Raji (cell line): ENCODE measurements around the gene UBE2O.

Experiments
- POLR2A ChIP-seq: IDR thresholded peaks from 2 replicates; pipeline ENCODE4 v1.6.1; 2011; ENCODE audit warnings: low read depth, low read length, control low read depth; ENCODE audit not compliant: insufficient read depth

UBE2O gene

DNA sequence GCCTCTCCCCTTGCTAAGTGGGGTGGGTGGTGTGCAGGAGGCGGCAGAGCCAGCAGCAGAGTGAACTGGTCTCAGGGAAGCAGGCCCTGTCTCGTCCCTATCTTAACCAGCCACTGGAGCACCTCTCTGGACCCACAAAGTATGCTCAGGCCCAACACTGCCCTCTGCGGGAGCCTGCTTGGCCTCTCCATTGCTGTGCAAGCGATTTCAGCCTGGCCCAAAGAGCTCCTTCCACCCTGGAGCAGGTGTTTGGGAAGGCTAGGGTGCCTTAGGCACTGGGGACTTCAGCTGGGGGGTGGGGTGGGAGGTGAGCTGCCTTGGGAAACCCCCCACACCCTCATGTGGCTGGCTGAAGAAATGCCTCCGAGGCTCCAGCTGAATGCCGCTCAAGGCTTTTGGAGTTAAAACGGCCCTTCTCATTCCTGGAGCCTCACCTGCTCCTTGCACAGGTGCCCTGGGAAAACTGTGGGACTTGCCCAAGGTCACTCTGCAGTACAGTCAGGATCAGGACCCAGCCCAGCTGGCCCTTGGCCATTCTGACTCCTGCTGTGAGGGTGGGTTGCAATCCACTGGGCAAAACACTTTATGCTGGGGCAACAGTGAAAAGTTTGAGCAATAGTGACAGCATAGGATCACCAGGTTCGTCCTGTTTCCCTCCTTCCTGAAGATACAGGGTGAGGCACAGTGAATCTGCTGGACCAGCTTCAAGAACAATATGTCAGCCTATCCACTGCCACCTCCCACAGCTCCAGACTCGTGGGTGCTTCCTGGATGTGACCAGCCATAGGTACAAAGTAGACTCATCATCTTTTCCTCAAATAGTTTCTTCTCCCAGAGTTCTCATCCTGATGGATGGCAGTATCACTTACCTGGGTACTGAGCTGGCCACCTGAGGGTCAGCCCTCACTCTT lies 5.9 kb upstream of the UBE2O start:
- no peak for TF ChIP-seq POLR2A

- no peak for TF ChIP-seq POLR2A
These were observed 435 bp upstream of the UBE2O start for GRCh38 chr17:76453431-76453743.

- no peak for TF ChIP-seq POLR2A
These were observed 759 bp downstream of the UBE2O start for GRCh38 chr17:76452127-76452659.

GRCh38 chr17:76451506-76451905 lies 1.4 kb downstream of the UBE2O start:
- TF ChIP-seq POLR2A, result no peak

- no peak for TF ChIP-seq POLR2A
These were observed 3.8 kb downstream of the UBE2O start for GRCh38 chr17:76449126-76449525.

DNA sequence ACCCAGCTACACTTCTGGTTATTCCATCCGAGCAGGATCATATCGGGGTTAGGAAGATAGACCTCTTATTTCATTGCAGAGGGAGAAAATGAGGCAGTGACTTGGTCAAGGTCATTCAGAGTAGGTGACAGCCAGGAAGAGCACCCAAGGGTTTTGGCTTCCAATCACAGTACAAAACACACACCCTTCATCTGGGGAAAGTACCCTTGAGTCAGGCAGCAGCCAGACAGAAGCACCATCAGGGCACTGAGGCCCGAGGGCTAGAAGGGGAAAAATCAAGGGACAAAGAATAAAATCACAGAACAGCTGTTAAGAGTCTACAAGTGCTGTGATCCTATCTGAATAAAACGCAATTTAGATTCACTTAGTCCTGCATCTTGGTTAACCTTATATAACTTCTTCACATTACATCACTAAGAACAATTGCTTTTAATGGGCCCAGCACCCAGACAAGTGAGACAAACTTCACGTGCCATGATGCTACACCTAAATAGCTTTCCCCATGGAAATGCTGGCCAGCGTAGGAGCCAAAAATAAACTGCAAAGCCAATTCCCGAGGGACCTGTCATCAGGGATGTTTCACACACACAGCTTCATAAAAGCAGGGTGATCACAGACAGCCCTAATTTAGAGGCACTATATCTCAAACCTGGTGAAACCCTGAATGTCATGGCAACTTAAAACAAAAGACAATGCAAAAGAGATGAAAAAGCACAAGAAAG lies 4.9 kb downstream of the UBE2O start:
- TF ChIP-seq POLR2A, result no peak

DNA sequence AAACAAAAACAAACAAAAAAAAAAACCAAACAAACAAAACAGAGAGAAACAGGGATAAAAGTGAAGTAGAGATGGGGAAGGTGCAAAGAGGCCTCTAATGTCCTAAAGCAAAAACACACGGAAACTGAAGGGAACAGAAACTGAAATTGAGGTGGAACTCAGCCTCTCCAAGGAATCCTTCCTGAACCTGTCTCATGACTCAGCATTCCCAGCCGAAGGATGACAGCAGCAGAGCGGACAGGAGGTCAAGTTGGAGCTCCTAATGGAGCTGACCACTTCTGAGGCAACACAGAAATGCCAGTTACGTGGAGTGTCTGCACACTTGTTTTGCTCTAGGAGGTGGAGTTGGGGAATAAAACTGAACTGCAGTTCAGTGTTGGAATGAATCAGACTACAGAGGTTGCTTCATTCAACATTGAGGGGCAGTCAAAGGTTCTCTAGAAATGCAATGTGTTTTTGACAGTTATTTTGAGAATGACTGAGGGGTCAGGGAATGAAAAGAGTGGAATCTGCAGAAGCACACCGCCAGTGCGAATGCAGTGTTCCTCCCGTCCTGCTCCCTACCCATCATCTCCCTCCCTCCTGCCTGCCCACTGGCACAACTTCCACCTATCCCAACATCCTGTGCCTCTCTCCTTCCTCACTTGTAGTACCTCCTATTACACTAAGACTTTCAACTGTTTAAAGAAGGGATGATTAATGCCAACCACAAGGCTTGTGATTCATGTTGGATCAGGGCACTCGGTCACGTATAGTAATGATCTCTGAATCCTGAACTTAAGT lies 6.3 kb downstream of the UBE2O start:
- TF ChIP-seq POLR2A, result no peak

GRCh38 chr17:76445697-76446448 lies 7.1 kb downstream of the UBE2O start:
- TF ChIP-seq POLR2A, result no peak

GRCh38 chr17:76444518-76445311 lies 8.2 kb downstream of the UBE2O start:
- no peak for TF ChIP-seq POLR2A

- TF ChIP-seq POLR2A, result no peak
These were observed 10.3 kb downstream of the UBE2O start for GRCh38 chr17:76442341-76443338.

- no peak for TF ChIP-seq POLR2A
These were observed 11.1 kb downstream of the UBE2O start for GRCh38 chr17:76441686-76442340.

DNA sequence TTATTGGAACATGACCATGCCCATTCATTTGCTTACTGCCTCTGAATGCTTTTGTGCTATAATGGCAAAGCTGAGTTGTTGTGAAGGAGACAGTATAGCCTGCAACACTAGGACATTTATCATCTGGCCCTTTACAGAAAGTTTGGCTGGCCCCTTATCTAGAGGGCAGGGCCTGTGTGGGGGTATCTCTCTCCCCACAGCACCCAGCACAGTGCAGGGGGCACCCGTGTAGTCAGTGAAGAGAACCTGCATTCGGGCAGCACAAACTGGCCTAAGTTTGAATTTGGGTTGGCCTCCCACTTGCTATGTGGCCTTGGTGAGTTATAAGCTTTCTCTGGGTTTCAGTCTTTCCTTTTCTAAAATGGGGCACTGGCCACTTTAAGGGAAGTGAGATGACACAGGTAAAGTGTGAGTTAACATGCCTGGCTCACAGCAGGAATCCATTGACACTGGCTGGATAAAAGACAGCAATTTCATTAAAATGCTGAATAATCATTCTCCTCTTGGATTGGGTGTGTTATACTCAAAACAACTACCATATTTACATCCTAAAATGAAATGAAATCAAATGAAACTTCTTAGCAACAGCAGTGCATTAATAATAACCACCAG lies 12.1 kb downstream of the UBE2O start:
- TF ChIP-seq POLR2A, result no peak
